B cell (primary cell): ENCODE data around the gene MARK4. TPM values are rescaled to one million over a fixed set of nuclear protein-coding genes. Genes with fewer than 3 reads are reported as not detected.
A peak's percentile ranks its signal among the peaks of the same experiment; 100 is the strongest.

ENCODE experiments used
- ATAC-seq: fragments of 200-7000 bp; cut with Tn5 transposase; one replicate; pipeline ENCODE4 v1.10.0; 2021; ENCODE audit warnings: low read depth, mild to moderate bottlenecking, moderate number of reproducible peaks, moderate library complexity
- CTCF ChIA-PET: fragments of 350-600 bp; sonication (Branson Sonifier 250); formaldehyde crosslinking; loops from one replicate; lab custom pipeline; 2021; ENCODE audit warnings: antibody characterized with exemption, inconsistent platforms; lab: Charles Lee
- POLR2A ChIA-PET: fragments of 350-600 bp; sonication (Branson Sonifier 250); formaldehyde crosslinking; loops from one replicate; lab custom pipeline; 2021; ENCODE audit warnings: antibody characterized with exemption; lab: Charles Lee
- DNase-seq: peaks from one replicate; pipeline ENCODE4 v3.0.0; 2013
- H2AFZ ChIP-seq: 2 replicates; pipeline ENCODE4 v1.6.1; 2012; ENCODE audit warnings: mild to moderate bottlenecking, low read depth, low read length; ENCODE audit not compliant: insufficient read depth, poor library complexity, severe bottlenecking
- H3K27ac ChIP-seq, 2 donors: 1 replicate in 1 of 2; 2 replicates in 1 of 2; pipeline ENCODE4 v1.5.1; 2012 to 2013; ENCODE audit warnings: low read length in 2 of 2, mild to moderate bottlenecking in 2 of 2, moderate library complexity in 1 of 2
- H3K27me3 ChIP-seq, 4 experiments: fragments of 200-600 bp in 1 of 4; sonication (generic) in 1 of 4; replicated peaks in 1 of 4; 1 replicate in 2 of 4; 2 replicates in 2 of 4; pipeline versions ENCODE4 v1.6.1 to v1.7.0; 2013 to 2016; ENCODE audit warnings: low read length in 3 of 4, mild to moderate bottlenecking in 2 of 4, mixed read lengths in 1 of 4, moderate library complexity in 1 of 4; ENCODE audit not compliant: insufficient read depth in 4 of 4, control insufficient read depth in 3 of 4; ENCODE audit errors: control extremely low read depth in 1 of 4
- H3K36me3 ChIP-seq, 2 experiments: replicated peaks in 1 of 2; 1 replicate in 1 of 2; 2 replicates in 1 of 2; pipeline versions ENCODE4 v1.6.1 to v1.7.1; 2013; ENCODE audit warnings: low read length in 1 of 2; ENCODE audit not compliant: insufficient read depth in 2 of 2, control insufficient read depth in 1 of 2; ENCODE audit errors: control extremely low read depth in 1 of 2, extremely low read depth in 1 of 2
- H3K4me1 ChIP-seq, 2 donors: fragments of 200-600 bp in 1 of 2; sonication (generic) in 1 of 2; 1 replicate in 1 of 2; 2 replicates in 1 of 2; pipeline versions ENCODE4 v1.5.1 to v1.6.1; 2013 to 2017; ENCODE audit warnings: low read length in 2 of 2; ENCODE audit not compliant: control insufficient read depth in 2 of 2, insufficient read depth in 2 of 2
- H3K4me2 ChIP-seq: replicated peaks from 2 replicates; pipeline ENCODE3; 2012; ENCODE audit warnings: mild to moderate bottlenecking, low read depth, low read length; ENCODE audit not compliant: poor library complexity, severe bottlenecking
- H3K4me3 ChIP-seq, 5 experiments: fragments of 200-600 bp in 1 of 5; sonication (generic) in 1 of 5; 1 replicate in 3 of 5; 2 replicates in 2 of 5; pipeline versions ENCODE4 v1.5.1 to v1.7.0; 2011 to 2016; ENCODE audit warnings: low read length in 4 of 5, mild to moderate bottlenecking in 4 of 5, low read depth in 2 of 5, control low read depth in 1 of 5, moderate library complexity in 1 of 5; ENCODE audit not compliant: insufficient read depth in 1 of 5; ENCODE audit errors: control extremely low read depth in 1 of 5, extremely low read depth in 1 of 5
- H3K79me2 ChIP-seq: fragments of 200-600 bp; sonication (generic); one replicate; pipeline ENCODE4 v1.6.0; 2016; ENCODE audit warnings: low read length; ENCODE audit not compliant: control insufficient read depth, insufficient read depth
- H3K9ac ChIP-seq: fragments of 200-600 bp; sonication (generic); 2 replicates; pipeline ENCODE4 v1.6.1; 2017; ENCODE audit warnings: mild to moderate bottlenecking, low read length, moderate library complexity
- H3K9me3 ChIP-seq, 3 donors: one replicate each; pipeline versions ENCODE4 v1.6.1 to v1.7.1; 2013; ENCODE audit warnings: low read length in 2 of 3; ENCODE audit not compliant: control insufficient read depth in 2 of 3, insufficient read depth in 1 of 3; ENCODE audit errors: control extremely low read depth in 1 of 3
- H4K20me1 ChIP-seq: 2 replicates; pipeline ENCODE4 v1.6.0; 2012; ENCODE audit warnings: mild to moderate bottlenecking, low read length; ENCODE audit not compliant: insufficient read depth, control insufficient read depth, poor library complexity, severe bottlenecking
- H3K27ac Mint-ChIP-seq: one replicate; pipeline ENCODE4 v1.8.0; 2021; ENCODE audit warnings: mixed read lengths
- H3K27me3 Mint-ChIP-seq: one replicate; pipeline ENCODE4 v1.8.0; 2021; ENCODE audit warnings: mixed read lengths
- H3K4me1 Mint-ChIP-seq: one replicate; pipeline ENCODE4 v1.8.0; 2021; ENCODE audit warnings: mixed read lengths
- H3K4me3 Mint-ChIP-seq: one replicate; pipeline ENCODE4 v1.8.0; 2021; ENCODE audit warnings: mixed read lengths
- H3K9me3 Mint-ChIP-seq: one replicate; pipeline ENCODE4 v1.8.0; 2022; ENCODE audit warnings: mixed read lengths; ENCODE audit not compliant: insufficient read depth
- CTCF ChIP-seq: fragments of 200-600 bp; IDR thresholded peaks from one replicate; pipeline ENCODE4 v1.8.0; 2022; ENCODE audit warnings: antibody characterized with exemption, mild to moderate bottlenecking
- EZH2 ChIP-seq: IDR thresholded peaks from 2 replicates; pipeline ENCODE4 v1.6.1; 2012; ENCODE audit warnings: borderline replicate concordance, low read depth, mild to moderate bottlenecking, moderate library complexity, low read length; ENCODE audit not compliant: insufficient read depth, poor library complexity, severe bottlenecking
- WGBS: methylation state at CpG from one replicate; pipeline ENCODE4 v1.1.5; 2013; ENCODE audit warnings: missing lambda C conversion rate; ENCODE audit not compliant: insufficient coverage; 5-methylcytosine and 5-hydroxymethylcytosine counted together
- intact Hi-C: fragments of 100-400 bp; cut with micrococcal nuclease; formaldehyde crosslinking; loops from one replicate; pipeline ENCODE4 v1.10.0; 2022
- polyA plus RNA-seq: library from polyadenylated mRNA; depleted of rRNA; stranded (reverse); fragments of >200 nt; gene quantifications from 2 replicates; pipeline ENCODE4 v1.2.3, GENCODE V29; 2012
- total RNA-seq, 2 donors: library from RNA; stranded (reverse); fragments of 120-200 nt in 1 of 2; gene quantifications; 1 replicate in 1 of 2; 2 replicates in 1 of 2; pipeline versions ENCODE4 v1.2.3 to v1.2.4, GENCODE V29; 2013 to 2022

MARK4 gene
- total and polyA plus RNA-seq, 2 donors (not counting 1 experiment from before 2014, with no cell fraction given) = 13.5 to 36.2 TPM

- Histone ChIP-seq H3K9me3 (no peaks in the 10 kb centered on the region), H3K27ac (no peak overlapping the region), H3K36me3 (no peaks in the 10 kb centered on the region), H4K20me1 (peaks cover 46% of the 10 kb centered on the region), H3K79me2 (peaks cover 50% of the 10 kb centered on the region), H3K4me1 (peaks cover 25 to 37% of the 10 kb centered on the region in 2 donors), H3K4me2 (peak overlapping the region; percentile 21), H3K9ac (no peak overlapping the region), H3K4me3 (no peak overlapping the region), H2AFZ (no peak overlapping the region), H3K27me3 (no peaks in the 10 kb centered on the region)
- Mint-ChIP-seq H3K9me3 (no peaks in the 10 kb centered on the region), H3K4me3 (peak overlapping the region; percentile 78), H3K4me1 (peaks cover 36% of the 10 kb centered on the region), H3K27ac (no peak overlapping the region), H3K27me3 (no peaks in the 10 kb centered on the region)
- CTCF ChIA-PET = no interaction called here
- DNase-seq = no peak
- intact Hi-C loops = no loop called here
- POLR2A ChIA-PET = no interaction called here
- 73% methylated on average over 7 of the region's 12 CpGs for WGBS
- no peak for ATAC-seq
- TF ChIP-seq CTCF (no peak), EZH2 (no peak)
Measured at GRCh38 chr19:45253396-45254027, 2.4 kb downstream of the MARK4 start.

- no peak for TF ChIP-seq EZH2
- TF ChIP-seq CTCF = peak; percentile 40
- Mint-ChIP-seq H3K27me3 (no peaks in the 10 kb centered on the region), H3K4me1 (peaks cover 32% of the 10 kb centered on the region), H3K27ac (no peak overlapping the region), H3K9me3 (no peaks in the 10 kb centered on the region), H3K4me3 (peak overlapping the region; percentile 78)
- ATAC-seq = no peak
- H2AFZ ChIP-seq = no peak overlapping the region
- peaks cover 51% of the 10 kb centered on the region for H4K20me1 ChIP-seq
- H3K4me2 ChIP-seq = peak overlapping the region; percentile 21
- H3K9ac ChIP-seq = no peak overlapping the region
- no peak overlapping the region for H3K27ac ChIP-seq
- peaks cover 0 to under 1% of the 10 kb centered on the region in 2 experiments for H3K36me3 ChIP-seq
- H3K79me2 ChIP-seq = peaks cover 50% of the 10 kb centered on the region
- DNase-seq = peak; percentile 43
- intact Hi-C loops = no loop called here
- peaks cover 25 to 34% of the 10 kb centered on the region in 2 donors for H3K4me1 ChIP-seq
- WGBS = 77% methylated on average over 10 of the region's 11 CpGs
- CTCF ChIA-PET = interaction anchor here (1.4 kb wide), 1 partner anchor 10 kb away, joined by 5 read pairs; no protein-coding TSS in a partner anchor
- no peaks in the 10 kb centered on the region for H3K27me3 ChIP-seq
- H3K4me3 ChIP-seq = no peak overlapping the region
- H3K9me3 ChIP-seq = no peaks in the 10 kb centered on the region
- POLR2A ChIA-PET = no interaction called here
Measured at GRCh38 chr19:45254044-45254531, 3.0 kb downstream of the MARK4 start.
